Fibroblast of lung (primary cell): ENCODE data around the gene LPCAT3.

Source experiments
- CTCF ChIP-seq, 2 donors: IDR thresholded peaks in 1 of 2; conservative IDR thresholded peaks in 1 of 2; 1 replicate in 1 of 2; 2 replicates in 1 of 2; pipeline ENCODE4 v1.5.1; 2011 to 2012; ENCODE audit warnings: low read length in 2 of 2, control low read depth in 1 of 2, inconsistent platforms in 1 of 2, low read depth in 1 of 2, mild to moderate bottlenecking in 1 of 2
- EZH2 ChIP-seq: IDR thresholded peaks from 2 replicates; pipeline ENCODE4 v1.5.1; 2012; ENCODE audit warnings: low read length, control low read depth, mild to moderate bottlenecking; ENCODE audit errors: missing control alignments

- TF ChIP-seq CTCF (conservative IDR thresholded peaks at IDR 0.05 in 1 of 2, IDR thresholded peaks at IDR 0.05 in 1 of 2; ENCODE audit: low read depth in 1 of 2, low read length in 2 of 2) (no peak), EZH2 (no peak)
Measured at GRCh38 chr12:6980740-6981139, 37.5 kb downstream of the LPCAT3 start.
